SU-DHL-6 (cell line): ENCODE measurements around the gene F12.

Experiments used
- EZH2phosphoT487 ChIP-seq: fragments of 200-600 bp; sonication (generic), shearing (Covaris generic); conservative IDR thresholded peaks from 2 replicates; pipeline ENCODE4 v1.6.1; 2018; ENCODE audit warnings: mild to moderate bottlenecking, antibody characterized with exemption, low read length, moderate library complexity, mixed read lengths
- TF ChIP-seq, protein P1 (sequence below): fragments of 200-600 bp; sonication (generic); IDR thresholded peaks from one replicate; pipeline ENCODE4 v1.5.1; 2017; ENCODE audit warnings: antibody characterized with exemption, mild to moderate bottlenecking, low read length, moderate library complexity; ENCODE audit not compliant: insufficient read depth, poor library complexity, severe bottlenecking

DNA sequence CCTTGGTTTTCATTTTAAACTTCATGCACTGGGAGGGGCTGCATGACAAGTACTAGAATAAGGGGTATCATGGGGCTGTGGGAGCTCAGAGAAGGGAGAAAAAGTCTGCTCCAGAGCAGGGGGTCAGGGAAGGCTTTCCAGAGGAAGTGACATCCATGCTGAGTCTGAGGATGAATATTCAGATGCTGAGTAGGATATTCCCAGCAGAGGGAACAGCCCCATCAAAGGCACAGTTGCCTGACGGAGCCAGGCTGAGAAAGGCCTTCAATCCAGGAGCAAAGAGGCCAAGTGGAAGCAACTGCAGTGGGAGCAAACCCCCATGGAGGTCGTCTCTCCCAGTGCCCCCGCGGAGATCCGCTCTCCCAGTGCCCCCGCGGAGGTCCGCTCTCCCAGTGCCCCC, 13.3 kb downstream of the F12 start:
- TF ChIP-seq, protein P1, sequence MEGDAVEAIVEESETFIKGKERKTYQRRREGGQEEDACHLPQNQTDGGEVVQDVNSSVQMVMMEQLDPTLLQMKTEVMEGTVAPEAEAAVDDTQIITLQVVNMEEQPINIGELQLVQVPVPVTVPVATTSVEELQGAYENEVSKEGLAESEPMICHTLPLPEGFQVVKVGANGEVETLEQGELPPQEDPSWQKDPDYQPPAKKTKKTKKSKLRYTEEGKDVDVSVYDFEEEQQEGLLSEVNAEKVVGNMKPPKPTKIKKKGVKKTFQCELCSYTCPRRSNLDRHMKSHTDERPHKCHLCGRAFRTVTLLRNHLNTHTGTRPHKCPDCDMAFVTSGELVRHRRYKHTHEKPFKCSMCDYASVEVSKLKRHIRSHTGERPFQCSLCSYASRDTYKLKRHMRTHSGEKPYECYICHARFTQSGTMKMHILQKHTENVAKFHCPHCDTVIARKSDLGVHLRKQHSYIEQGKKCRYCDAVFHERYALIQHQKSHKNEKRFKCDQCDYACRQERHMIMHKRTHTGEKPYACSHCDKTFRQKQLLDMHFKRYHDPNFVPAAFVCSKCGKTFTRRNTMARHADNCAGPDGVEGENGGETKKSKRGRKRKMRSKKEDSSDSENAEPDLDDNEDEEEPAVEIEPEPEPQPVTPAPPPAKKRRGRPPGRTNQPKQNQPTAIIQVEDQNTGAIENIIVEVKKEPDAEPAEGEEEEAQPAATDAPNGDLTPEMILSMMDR = no peak
- TF ChIP-seq EZH2phosphoT487 = no peak
